Hepatocyte (in vitro differentiated cells): Measurements from ENCODE around the gene UBE2O.

Source experiments
- EZH2 ChIP-seq: fragments of 200-600 bp; sonication (generic); IDR thresholded peaks from 2 replicates; pipeline ENCODE4 v1.6.1; 2016; ENCODE audit warnings: antibody characterized with exemption, mild to moderate bottlenecking, borderline replicate concordance
- TF ChIP-seq, protein P1 (sequence below): fragments of 200-600 bp; sonication (generic); IDR thresholded peaks from 2 replicates; pipeline ENCODE4 v1.5.1; 2016; ENCODE audit warnings: antibody characterized with exemption, mild to moderate bottlenecking; ENCODE audit not compliant: poor library complexity

DNA sequence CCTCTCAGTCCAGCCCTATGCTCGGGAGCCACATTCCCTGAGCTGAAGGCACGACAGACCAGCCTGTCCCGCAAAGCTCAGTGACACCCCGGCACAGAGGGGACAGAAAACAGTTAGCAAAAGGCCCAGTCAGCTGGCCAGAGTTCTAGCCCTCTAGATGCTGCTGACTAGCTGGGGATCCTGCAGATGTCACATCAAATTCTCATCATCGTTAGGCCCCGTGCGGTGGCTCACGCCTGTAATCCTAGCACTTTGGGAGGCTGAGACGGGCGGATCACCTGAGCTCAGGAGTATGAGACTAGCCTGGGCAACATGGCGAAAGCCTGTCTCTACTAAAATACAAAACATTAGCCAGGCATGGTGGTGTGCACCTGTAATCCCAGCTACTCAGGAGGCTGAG is 17.2 kb downstream of the UBE2O start:
- TF ChIP-seq, protein P1, sequence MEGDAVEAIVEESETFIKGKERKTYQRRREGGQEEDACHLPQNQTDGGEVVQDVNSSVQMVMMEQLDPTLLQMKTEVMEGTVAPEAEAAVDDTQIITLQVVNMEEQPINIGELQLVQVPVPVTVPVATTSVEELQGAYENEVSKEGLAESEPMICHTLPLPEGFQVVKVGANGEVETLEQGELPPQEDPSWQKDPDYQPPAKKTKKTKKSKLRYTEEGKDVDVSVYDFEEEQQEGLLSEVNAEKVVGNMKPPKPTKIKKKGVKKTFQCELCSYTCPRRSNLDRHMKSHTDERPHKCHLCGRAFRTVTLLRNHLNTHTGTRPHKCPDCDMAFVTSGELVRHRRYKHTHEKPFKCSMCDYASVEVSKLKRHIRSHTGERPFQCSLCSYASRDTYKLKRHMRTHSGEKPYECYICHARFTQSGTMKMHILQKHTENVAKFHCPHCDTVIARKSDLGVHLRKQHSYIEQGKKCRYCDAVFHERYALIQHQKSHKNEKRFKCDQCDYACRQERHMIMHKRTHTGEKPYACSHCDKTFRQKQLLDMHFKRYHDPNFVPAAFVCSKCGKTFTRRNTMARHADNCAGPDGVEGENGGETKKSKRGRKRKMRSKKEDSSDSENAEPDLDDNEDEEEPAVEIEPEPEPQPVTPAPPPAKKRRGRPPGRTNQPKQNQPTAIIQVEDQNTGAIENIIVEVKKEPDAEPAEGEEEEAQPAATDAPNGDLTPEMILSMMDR = no peak
- TF ChIP-seq EZH2 = no peak
